Mammary epithelial cell (primary cell): ENCODE measurements around the gene LIPN.

Experiments
- EZH2 ChIP-seq: IDR thresholded peaks from 2 replicates; pipeline ENCODE4 v1.6.1; 2012; ENCODE audit warnings: low read length, inconsistent platforms, borderline replicate concordance
- TF ChIP-seq, protein P1 (sequence below), 2 donors: IDR thresholded peaks in 1 of 2; conservative IDR thresholded peaks in 1 of 2; 2 replicates each; pipeline ENCODE4 v1.5.1; 2011 to 2012; ENCODE audit warnings: inconsistent platforms in 2 of 2, low read length in 2 of 2, mild to moderate bottlenecking in 2 of 2, control low read depth in 1 of 2, low read depth in 1 of 2; ENCODE audit not compliant: insufficient read depth in 1 of 2; ENCODE audit errors: extremely low read depth in 1 of 2

DNA sequence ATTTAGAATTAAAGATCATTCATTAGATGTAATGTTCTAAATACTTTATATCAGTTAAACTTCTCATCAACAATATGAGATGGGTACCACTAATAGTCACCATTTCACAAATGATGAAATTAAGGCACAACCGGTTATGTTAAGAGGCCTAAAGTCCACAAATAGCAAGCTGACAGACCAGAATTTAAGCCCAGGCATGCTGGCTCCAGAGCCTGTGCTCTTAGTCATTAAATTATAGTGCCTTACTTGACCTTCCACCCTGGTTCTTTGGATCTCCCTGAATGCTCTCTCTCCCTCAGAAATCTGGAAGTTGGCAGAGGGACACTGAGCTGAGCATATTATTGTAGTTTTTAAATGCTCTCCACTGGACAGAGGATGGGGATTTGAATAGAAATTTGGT lies 3.6 kb downstream of the LIPN start:
- TF ChIP-seq, protein P1, sequence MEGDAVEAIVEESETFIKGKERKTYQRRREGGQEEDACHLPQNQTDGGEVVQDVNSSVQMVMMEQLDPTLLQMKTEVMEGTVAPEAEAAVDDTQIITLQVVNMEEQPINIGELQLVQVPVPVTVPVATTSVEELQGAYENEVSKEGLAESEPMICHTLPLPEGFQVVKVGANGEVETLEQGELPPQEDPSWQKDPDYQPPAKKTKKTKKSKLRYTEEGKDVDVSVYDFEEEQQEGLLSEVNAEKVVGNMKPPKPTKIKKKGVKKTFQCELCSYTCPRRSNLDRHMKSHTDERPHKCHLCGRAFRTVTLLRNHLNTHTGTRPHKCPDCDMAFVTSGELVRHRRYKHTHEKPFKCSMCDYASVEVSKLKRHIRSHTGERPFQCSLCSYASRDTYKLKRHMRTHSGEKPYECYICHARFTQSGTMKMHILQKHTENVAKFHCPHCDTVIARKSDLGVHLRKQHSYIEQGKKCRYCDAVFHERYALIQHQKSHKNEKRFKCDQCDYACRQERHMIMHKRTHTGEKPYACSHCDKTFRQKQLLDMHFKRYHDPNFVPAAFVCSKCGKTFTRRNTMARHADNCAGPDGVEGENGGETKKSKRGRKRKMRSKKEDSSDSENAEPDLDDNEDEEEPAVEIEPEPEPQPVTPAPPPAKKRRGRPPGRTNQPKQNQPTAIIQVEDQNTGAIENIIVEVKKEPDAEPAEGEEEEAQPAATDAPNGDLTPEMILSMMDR (conservative IDR thresholded peaks at IDR 0.05 in 1 of 2, IDR thresholded peaks at IDR 0.05 in 1 of 2; ENCODE audit: extremely low read depth in 1 of 2, insufficient read depth in 1 of 2, low read depth in 1 of 2, low read length in 2 of 2), result no peak
- TF ChIP-seq EZH2, result no peak
